ENCODE data around the gene TOB2. TPM values are rescaled to one million over a fixed set of nuclear protein-coding genes. Genes with fewer than 3 reads are reported as not detected.

Gene TOB2
- total RNA-seq, result 36.5 and 39.2 TPM in 2 replicates

DNA sequence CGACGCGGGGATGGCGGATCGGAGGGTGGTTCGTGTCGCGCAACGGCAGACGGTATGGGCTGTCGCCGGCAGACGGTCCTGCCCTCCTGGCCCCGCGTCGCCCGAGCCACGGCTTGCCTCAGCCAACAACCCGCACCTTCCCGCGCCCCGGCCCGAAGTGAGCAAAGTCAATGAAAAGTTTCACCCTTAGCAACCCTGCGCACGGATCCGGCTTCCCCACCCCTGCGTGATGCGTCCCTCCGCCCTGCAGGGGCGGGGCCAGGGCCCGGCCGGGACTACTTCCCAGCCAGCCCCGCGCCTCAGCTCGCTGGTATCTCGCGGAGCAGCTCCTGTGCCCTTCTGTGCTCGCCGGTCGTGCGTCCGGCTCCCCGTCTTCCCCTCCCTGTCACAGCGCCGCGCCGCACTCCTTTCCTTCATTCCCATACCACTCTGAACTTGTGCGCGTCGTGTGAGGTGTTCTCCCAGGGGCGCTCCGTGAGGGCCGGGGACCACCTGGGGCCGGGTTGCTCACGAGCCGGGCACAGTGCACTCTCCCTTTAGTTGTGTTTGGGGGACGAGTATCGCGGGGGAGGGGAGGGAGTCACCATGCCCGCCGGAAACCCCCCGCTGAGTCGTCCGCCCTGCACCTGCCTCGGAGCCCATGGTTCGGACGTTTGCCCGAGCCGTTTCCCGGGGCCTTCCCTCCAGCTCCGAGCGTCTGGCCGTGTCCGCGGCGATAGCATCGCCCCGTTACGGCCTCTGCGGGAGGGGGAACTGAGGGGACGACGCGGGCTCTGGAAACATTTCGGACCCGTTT lies at the start of gene TOB2:
Gene TOB2 (minus strand): TSS at position 163 of the 796 bp plus-strand sequence. CDS start 9,456 bp downstream, outside the sequence.

DNA sequence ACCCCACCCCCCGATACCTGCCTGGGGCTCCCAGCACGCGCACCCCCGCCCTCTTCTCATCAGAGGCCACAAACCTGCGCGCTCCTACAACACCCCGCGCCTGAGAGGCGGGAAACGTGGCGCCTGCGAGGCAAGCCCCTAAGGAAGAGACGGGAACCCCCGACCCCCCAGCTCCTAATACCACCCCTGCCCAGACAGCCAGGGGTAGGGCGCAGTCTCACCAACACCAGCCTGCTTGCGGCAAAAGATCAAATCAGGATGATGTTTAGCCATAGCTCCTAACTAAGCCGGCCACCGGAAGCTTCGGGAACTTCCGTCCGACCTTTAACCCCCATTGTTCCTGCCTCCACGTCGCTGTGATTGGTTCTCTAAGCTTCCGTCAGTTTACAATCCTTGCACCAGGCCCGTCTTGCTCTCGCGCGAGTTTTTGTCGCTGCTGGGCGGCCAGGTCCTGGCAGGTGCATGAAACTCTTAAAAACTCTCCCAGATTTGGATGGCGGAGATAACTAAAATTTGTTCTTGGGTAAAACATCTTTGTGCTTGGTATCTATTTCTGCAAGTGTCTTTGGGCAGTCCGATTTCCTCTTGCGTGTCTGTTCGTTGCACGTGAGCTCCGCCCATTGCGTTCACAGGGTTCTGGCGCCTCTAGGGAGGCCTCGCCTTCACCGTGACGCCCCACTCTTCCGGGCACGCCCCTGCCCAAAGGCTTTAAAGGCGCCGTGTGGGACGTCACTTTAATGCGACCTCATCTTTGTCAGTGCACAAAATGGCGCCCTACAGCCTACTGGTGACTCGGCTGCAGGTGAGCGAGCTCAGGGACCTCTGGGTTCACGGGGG lies 22.0 kb upstream of the TOB2 start, which contains the start of the genes ACO2 and PHF5A:
Gene ACO2 (plus strand): TSS at position 737 of the 837 bp plus-strand sequence. CDS start 30 bp downstream, at position 767.
Gene PHF5A (minus strand): TSS at position 312 of the 837 bp plus-strand sequence. CDS start 39 bp downstream, at position 273.

Other genes starting within 250 kb of the TOB2 start
- 25.6 and 35.9 TPM in 2 replicates for gene L3MBTL2, start 241.5 kb downstream of the TOB2 start, total RNA-seq
- gene CHADL, start 205.9 kb downstream of the TOB2 start, total RNA-seq, result 0.57 and 1.1 TPM in 2 replicates
- gene RANGAP1, start 160.6 kb downstream of the TOB2 start, total RNA-seq, result 61.9 and 154 TPM in 2 replicates
- 49.2 and 77.2 TPM in 2 replicates for gene ZC3H7B, start 145.3 kb downstream of the TOB2 start, total RNA-seq
- gene TEF, start 64.9 kb downstream of the TOB2 start, total RNA-seq, result 7.9 and 9.0 TPM in 2 replicates
- 39.2 and 72.3 TPM in 2 replicates for gene PHF5A, start 21.9 kb upstream of the TOB2 start, total RNA-seq
- 82.0 and 95.2 TPM in 2 replicates for gene ACO2, start 22.3 kb upstream of the TOB2 start, total RNA-seq
- 35.4 and 37.0 TPM in 2 replicates for gene POLR3H, start 97.7 kb upstream of the TOB2 start, total RNA-seq
- 0.43 and 1.8 TPM in 2 replicates for gene CSDC2, start 114.2 kb upstream of the TOB2 start, total RNA-seq
- gene PMM1, start 143.0 kb upstream of the TOB2 start, total RNA-seq, result 25.8 and 35.2 TPM in 2 replicates
- 16.0 and 31.6 TPM in 2 replicates for gene DESI1, start 174.2 kb upstream of the TOB2 start, total RNA-seq
- 221 and 330 TPM in 2 replicates for gene XRCC6, start 174.5 kb upstream of the TOB2 start, total RNA-seq
- gene SNU13, start 242.1 kb upstream of the TOB2 start, total RNA-seq, result 79.5 and 98.7 TPM in 2 replicates

Data from placental pericyte (primary cell).